ENCODE data around the gene SPNS2.

DNA sequence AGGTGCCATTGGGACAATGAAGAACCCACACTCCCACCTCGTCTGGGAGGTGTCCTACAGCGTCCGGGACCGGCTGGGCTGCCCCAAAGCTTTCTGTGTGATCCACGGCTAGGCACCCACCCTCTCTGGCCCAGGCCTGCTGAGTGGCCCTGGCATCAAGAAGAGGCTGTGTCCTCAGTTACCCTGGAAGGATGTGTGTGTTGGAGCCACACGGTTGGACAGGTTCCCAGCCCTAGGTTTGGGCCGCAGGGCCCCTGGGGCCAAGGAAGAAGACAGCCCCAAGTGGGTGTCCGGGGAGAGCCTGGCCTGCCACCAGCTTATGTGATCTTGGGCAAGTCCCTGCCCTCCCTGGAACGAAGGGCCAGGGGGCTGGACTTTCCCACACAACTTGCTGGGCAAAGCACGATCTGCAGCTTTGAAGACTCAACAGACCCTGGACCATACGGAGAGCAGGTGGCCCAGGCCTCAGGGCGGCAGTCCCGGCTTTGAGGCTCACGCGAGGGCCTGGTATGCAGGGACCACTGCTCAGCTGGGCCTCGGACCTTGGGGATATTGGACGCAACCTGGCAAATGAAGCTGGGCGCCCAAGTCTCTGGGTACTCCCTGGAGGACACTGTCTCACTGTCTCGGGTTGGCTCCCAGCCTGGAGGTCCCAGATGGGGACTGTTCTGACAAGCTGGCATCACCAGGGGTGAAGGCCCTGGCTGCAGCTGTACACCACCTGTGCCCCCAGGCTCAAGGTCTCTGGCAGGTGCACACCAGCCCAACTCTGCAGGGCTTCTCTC lies 39.0 kb downstream of the SPNS2 start:
- TF ChIP-seq RARB (CRISPR knock-in tag; IDR thresholded peaks at IDR 0.05) (no peak), BACH2 (CRISPR knock-in tag; IDR thresholded peaks at IDR 0.05; ENCODE audit: borderline replicate concordance) (no peak), OSR1 (CRISPR knock-in tag; IDR thresholded peaks at IDR 0.05) (no peak), CSDC2 (CRISPR knock-in tag; IDR thresholded peaks at IDR 0.05) (no peak), PPARA (CRISPR knock-in tag; IDR thresholded peaks at IDR 0.05; ENCODE audit: borderline replicate concordance) (no peak), ZFP3 (CRISPR knock-in tag; IDR thresholded peaks at IDR 0.05) (no peak), ARNTL (CRISPR knock-in tag; IDR thresholded peaks at IDR 0.05; ENCODE audit: borderline replicate concordance, low read depth) (no peak), TCF4 (CRISPR knock-in tag; IDR thresholded peaks at IDR 0.05; ENCODE audit: borderline replicate concordance) (no peak), ZFP30 (CRISPR knock-in tag; IDR thresholded peaks at IDR 0.05) (no peak)
- TF ChIP-seq, protein P1, sequence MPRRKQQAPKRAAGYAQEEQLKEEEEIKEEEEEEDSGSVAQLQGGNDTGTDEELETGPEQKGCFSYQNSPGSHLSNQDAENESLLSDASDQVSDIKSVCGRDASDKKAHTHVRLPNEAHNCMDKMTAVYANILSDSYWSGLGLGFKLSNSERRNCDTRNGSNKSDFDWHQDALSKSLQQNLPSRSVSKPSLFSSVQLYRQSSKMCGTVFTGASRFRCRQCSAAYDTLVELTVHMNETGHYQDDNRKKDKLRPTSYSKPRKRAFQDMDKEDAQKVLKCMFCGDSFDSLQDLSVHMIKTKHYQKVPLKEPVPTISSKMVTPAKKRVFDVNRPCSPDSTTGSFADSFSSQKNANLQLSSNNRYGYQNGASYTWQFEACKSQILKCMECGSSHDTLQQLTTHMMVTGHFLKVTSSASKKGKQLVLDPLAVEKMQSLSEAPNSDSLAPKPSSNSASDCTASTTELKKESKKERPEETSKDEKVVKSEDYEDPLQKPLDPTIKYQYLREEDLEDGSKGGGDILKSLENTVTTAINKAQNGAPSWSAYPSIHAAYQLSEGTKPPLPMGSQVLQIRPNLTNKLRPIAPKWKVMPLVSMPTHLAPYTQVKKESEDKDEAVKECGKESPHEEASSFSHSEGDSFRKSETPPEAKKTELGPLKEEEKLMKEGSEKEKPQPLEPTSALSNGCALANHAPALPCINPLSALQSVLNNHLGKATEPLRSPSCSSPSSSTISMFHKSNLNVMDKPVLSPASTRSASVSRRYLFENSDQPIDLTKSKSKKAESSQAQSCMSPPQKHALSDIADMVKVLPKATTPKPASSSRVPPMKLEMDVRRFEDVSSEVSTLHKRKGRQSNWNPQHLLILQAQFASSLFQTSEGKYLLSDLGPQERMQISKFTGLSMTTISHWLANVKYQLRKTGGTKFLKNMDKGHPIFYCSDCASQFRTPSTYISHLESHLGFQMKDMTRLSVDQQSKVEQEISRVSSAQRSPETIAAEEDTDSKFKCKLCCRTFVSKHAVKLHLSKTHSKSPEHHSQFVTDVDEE (CRISPR knock-in tag; IDR thresholded peaks at IDR 0.05), result no peak
- TF ChIP-seq, protein P2, sequence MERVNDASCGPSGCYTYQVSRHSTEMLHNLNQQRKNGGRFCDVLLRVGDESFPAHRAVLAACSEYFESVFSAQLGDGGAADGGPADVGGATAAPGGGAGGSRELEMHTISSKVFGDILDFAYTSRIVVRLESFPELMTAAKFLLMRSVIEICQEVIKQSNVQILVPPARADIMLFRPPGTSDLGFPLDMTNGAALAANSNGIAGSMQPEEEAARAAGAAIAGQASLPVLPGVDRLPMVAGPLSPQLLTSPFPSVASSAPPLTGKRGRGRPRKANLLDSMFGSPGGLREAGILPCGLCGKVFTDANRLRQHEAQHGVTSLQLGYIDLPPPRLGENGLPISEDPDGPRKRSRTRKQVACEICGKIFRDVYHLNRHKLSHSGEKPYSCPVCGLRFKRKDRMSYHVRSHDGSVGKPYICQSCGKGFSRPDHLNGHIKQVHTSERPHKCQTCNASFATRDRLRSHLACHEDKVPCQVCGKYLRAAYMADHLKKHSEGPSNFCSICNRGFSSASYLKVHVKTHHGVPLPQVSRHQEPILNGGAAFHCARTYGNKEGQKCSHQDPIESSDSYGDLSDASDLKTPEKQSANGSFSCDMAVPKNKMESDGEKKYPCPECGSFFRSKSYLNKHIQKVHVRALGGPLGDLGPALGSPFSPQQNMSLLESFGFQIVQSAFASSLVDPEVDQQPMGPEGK (CRISPR knock-in tag; IDR thresholded peaks at IDR 0.05; ENCODE audit: borderline replicate concordance), result no peak
- TF ChIP-seq, protein P3, sequence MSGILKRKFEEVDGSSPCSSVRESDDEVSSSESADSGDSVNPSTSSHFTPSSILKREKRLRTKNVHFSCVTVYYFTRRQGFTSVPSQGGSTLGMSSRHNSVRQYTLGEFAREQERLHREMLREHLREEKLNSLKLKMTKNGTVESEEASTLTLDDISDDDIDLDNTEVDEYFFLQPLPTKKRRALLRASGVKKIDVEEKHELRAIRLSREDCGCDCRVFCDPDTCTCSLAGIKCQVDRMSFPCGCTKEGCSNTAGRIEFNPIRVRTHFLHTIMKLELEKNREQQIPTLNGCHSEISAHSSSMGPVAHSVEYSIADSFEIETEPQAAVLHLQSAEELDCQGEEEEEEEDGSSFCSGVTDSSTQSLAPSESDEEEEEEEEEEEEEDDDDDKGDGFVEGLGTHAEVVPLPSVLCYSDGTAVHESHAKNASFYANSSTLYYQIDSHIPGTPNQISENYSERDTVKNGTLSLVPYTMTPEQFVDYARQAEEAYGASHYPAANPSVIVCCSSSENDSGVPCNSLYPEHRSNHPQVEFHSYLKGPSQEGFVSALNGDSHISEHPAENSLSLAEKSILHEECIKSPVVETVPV (CRISPR knock-in tag; IDR thresholded peaks at IDR 0.05), result no peak
- TF ChIP-seq, protein P4, sequence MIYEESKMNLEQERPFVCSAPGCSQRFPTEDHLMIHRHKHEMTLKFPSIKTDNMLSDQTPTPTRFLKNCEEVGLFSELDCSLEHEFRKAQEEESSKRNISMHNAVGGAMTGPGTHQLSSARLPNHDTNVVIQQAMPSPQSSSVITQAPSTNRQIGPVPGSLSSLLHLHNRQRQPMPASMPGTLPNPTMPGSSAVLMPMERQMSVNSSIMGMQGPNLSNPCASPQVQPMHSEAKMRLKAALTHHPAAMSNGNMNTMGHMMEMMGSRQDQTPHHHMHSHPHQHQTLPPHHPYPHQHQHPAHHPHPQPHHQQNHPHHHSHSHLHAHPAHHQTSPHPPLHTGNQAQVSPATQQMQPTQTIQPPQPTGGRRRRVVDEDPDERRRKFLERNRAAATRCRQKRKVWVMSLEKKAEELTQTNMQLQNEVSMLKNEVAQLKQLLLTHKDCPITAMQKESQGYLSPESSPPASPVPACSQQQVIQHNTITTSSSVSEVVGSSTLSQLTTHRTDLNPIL (CRISPR knock-in tag; IDR thresholded peaks at IDR 0.05; ENCODE audit: low read depth), result no peak
